ENCODE measurements around the gene ABLIM1. TPM values are rescaled to one million over a fixed set of nuclear protein-coding genes. Genes with fewer than 3 reads are reported as not detected.

Gene ABLIM1
- total and polyA plus RNA-seq, 10 of the 15 experiments (the other 5 are each of a cell fraction or from before 2014, with no cell fraction given): 14.2 to 50.5 (median 28.1) TPM

GRCh38 chr10:114431414-114432135 lies 226.5 kb downstream of the ABLIM1 start (continued):
- TF ChIP-seq ZNF687 (IDR thresholded peaks at IDR 0.05) (no peak), USF1 (IDR thresholded peaks at IDR 0.05; ENCODE audit: borderline replicate concordance, extremely low read length, insufficient read depth, low read depth, low read length) (no peak), MAX (IDR thresholded peaks at IDR 0.05; ENCODE audit: low read depth, low read length) (no peak), ASH2L (IDR thresholded peaks at IDR 0.05; ENCODE audit: borderline replicate concordance, low read depth) (no peak)
